ENCODE results near the gene DOK7.

Gene DOK7

GRCh38 chr4:3464349-3464905 lies 1.3 kb downstream of the DOK7 start:
- DNase-seq = no peak

GRCh38 chr4:3464911-3465697 lies 2.0 kb downstream of the DOK7 start:
- DNase-seq = no peak

DNA sequence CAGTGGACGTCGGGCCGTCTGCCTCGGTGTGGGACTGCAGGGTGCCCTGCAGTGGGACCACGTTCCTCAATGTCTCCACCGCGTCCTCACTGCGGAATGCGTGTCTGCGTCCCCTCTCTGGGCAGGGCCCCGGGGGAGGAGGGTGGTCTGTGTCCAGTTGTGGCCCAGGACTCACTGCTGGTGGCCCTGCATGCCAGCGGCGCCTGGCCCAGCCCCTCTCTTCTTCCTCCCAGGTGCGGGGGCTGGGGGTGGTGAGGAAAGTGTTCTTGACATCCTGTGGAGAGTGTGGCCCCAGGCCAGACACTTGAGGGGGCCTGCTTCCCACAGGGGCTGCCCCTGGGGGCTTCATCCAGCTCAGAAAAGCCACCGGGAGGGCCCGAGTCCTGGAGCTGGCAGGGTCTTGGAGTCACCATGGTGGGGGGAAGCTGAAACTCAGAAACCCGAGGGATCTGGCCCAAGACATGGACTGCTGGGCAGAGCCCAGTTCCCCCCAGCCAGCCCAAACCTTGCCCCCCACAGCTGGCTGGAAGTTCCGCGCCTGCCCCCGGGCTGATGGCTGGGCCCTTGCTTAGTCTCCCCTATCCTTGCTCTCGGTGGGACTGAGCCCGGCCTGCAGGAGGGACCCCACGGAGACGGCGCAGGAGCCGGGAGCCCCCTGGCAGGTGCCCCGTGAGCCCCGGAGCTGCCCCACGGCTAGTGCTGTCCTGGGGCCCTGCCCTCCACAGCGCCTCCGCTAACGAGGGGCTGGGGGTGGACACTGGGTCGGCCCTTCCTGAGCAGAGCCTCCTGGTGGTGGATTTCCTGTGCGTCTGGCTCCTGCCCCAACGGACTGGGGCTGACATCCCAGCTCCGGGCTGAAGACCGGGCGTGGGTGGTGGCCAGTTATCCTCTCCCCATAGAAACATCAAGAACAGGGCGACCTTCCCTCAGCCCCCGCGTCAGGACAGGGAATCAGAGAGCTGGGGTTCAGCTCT lies 2.9 kb downstream of the DOK7 start:
- DNase-seq = no peak

DNA sequence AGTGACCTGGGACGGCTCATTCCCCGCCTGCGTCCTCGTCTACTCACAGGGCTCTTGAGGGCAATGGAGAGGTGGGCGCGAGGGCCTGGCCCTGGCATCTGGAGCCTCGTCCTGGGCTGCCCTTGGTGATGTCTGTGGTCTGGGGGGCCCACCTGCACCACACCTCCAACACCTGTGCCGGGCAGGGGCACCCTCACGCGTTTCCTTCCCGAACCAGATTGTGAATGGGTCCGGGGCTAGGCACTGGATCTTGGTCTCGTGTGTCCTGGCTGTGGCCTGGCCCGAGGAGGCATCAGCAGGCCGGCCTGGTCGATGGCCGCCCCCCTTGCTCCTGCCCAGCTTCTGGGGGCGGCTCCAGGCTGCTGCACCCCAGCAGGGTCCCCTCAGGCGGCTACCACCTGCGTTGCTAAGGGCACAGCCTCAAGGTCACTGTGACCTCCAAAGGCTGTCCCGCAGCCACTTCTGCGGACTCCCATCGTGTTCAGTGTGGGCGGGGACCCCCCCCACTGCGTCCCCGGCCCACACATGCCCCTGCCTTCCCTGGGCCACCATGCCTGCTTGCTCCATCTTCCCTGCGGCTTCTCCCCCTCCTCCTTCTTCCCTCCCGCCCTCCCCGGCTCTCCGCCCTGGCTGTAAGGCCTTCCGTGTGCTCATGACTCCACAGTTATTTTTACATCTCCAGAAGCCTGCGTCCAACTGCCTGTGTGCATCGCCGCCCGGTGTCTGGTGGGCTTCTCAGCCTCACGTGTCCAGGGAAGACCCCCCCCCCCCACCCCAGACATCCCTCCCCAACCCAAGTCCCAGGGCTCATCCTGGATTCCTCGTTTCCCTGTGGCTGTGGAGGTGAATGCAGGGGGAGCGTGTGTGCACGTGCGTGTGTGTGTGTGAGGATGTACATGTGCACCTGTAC lies 3.8 kb downstream of the DOK7 start:
- no peak for DNase-seq

DNA sequence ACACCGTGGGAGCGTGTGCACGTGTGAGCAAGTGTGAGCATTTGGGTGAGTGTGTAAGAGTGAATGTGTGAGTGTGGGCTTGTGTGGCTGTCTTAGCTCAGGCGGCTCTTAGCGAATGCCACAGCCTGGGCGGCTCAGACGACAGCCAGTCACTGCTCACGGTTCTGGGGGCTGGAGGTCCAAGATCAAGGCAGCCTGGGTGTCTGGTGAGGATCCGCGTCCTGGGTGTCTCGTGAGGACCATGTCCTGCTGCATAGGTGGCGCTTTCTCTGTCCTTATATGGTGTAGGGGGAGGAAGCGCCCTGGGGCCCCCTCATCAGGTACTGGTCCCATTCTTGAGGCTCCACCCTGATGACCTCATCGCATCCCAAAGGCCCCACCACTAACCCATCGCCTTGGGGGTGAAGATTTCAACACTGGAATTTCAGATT lies 4.5 kb downstream of the DOK7 start:
- DNase-seq = no peak

DNA sequence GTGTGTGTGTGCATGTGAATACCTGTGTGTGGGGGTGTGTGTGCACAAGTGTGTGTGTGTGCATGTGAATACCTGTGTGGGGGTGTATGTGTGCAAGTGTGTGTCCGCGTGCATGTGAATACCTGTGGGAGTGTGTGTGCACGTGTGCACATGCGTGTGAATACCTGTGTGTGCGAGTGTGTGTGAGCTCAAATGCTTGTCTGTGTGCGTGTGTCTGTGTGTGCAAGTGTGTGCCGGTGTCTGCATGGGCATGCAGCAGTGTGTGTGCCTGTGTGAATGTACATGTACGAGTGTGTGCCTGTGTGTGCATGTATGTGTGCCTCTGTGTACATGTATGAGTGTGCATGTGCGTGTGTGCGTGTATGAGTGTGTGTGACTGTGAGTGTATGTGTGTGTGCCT lies 5.0 kb downstream of the DOK7 start:
- no peak for DNase-seq

- no peak for DNase-seq
These were observed 5.7 kb downstream of the DOK7 start for GRCh38 chr4:3468804-3469203.

DNA sequence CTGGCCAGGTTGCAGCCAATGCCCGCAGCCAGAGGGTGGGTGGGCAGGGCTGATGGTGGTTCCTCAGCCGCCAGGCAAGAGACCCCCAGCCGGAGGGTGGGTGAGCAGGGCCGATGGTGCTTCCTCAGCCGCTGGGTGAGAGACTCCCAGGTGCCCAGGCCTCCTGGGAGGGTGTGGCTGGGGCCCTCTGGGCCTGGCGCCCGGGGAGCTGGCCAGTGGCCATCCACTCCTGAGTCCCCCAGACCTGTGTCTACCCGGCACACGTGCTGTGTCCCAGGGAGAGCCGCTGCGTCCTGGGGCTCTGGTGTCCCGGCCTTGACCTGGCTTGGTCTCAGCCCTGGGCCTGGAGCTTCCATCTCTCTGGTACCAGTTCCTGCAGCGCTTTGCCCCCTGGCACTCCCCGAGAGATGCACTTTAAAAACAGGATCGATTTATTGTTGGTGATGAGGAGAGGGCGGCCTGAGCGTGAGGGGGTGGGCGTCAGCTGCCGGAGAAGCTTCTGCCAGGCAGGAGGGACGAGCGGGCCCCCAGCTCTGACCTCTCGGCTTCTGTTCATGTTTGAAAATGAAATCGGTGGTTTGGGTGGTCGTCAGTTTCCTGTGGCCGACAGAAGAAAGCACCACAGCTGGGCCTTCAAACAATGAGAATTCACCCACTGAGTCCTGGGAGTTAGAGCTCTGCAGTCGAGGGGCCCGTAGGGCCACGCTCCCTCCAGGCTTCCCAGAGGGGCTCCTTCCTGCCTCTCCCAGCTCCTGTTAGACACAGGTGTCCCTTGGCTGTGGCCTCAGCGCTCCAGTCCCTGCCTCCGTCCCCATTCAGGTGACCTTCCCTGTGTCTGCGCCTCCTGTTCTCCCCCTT lies 6.5 kb downstream of the DOK7 start:
- DNase-seq = no peak

DNA sequence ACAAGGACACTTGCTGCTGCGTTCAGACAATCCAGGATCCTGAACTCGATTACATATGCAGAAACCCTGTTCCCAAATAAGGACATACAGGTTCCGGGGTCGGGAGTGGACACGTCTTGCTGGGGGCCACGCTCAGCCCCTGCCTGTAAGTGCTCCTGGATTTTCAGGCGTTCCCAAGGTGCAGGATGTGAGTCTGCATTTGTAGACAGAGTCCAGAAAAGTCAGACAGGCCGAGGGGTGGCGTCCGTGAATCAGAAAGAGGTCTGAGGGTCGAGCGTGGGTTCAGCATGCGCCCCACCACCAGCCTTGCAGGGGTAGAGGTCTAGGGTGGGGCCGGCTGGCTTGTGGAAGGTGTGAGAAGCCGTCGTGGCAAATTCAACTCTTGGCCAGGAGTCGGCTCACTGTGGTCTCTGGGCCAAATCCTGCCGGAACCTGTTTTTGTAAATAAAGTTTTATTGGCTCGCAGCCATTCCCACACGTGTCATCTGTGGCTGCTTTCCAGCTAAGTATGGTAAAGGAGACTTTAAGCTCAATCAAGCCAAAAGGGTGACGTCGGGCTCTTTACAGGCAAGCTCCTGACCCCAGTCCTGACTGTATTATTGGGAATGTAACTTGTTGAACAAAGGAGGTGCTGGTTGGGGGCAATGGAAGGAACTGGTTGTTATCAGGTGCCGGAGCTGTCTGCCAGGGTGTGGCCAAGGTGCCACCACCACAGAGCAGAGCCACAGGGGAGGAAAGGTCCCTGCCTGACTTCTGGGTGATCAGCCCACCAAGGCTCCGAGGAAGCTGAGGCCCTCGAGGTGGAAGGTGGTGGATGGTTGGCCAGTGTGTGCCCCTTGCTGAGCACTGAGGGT lies 7.4 kb downstream of the DOK7 start:
- no peak for DNase-seq

- no peak for DNase-seq
These were observed 8.1 kb downstream of the DOK7 start for GRCh38 chr4:3471098-3471760.

- no peak for DNase-seq
These were observed 8.8 kb downstream of the DOK7 start for GRCh38 chr4:3471886-3472285.

GRCh38 chr4:3472411-3473141 lies 9.5 kb downstream of the DOK7 start:
- no peak for DNase-seq

- DNase-seq = no peak
These were observed 10.3 kb downstream of the DOK7 start for GRCh38 chr4:3473181-3473950.

DNA sequence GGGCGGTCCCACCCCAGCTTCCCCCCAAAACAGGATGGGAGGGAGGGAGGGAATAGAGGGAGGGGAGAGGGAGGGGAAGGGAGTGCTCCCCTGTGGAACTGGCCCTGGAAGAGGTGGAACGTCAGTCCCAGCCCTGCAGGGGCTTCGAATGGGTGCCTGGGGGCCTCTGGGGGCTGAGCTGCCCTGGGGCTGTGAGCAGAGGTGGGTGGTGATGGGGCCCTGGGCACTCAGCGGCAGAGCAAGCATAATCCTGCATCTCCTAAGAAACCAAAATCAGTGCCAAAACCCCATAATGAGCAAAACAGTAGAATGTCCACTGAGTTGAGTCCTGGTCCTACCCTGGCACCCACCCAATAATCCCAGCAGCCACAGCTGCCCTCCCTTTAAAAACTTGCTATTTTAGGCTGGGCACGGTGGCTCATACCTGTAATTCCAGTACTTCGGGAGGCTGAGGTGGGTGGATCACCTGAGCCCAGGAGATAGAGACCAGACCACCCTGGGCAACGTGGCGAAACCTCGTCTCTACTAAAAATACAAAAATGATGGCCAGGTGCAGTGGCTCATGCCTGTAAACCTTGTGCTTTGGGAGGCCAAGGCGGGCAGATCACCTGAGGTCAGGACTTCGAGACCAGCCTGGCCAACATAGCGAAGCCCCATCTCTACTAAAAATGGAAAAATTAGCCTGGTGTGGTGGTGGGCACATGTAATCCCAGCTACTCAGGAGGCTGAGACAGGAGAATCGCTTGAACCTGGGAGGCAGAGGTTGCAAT lies 11.1 kb downstream of the DOK7 start:
- no peak for DNase-seq

- DNase-seq = no peak
These were observed 12.1 kb downstream of the DOK7 start for GRCh38 chr4:3475041-3475712.

DNA sequence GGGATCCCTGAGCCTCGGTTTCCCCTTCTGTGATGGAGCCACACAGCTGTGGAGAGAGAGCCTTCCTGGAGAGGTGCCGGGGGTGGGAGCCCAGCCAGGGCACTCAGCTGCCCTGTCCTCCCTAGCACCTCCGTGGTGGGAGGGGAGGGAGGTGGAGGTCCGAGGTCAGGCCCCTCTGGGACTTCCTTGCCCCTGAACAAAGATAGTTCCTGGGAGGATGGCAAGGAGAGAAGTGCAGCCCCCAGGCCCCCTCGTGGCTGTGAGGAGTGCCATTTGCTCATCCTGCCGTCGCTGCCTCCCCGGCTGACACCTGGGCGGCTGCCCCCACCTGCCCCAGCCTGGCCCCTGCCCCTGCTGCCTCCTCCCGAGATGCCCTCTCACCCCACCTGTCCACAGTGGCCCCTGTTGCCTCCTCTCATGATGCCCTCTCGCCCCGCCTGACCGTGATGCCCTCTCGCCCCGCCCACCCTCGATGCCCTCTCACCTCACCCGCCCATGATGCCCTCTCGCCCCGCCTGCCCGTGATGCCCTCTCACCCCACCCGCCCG lies 12.7 kb downstream of the DOK7 start:
- DNase-seq = no peak

DNA sequence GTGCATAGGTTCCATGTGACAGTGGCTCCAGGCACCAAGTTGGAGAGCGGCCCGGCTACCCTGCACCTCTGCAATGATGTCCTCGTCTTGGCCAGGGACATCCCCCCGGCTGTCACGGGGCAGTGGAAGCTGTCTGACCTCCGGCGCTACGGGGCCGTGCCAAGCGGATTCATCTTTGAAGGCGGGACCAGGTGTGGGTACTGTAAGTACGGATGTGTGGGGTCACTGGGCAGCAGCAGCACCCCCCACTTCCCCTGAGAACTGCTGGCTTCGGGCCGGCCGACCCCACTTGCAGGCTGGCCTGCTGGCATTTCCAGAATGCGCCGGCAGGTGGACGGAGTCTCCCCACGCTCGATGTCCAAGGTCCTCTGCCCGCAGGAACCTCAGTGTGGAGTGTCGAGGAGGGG lies 13.2 kb downstream of the DOK7 start:
- no peak for DNase-seq
